GM18868 (cell line): ENCODE measurements around the gene USP32.
"Not testable (repeated sequence)": the region's sequence is repeated elsewhere in the genome, so short reads cannot be mapped to it uniquely, and the experiment has no call there.

Source experiments
- ATAC-seq: cut with Tn5 transposase; IDR thresholded peaks from one replicate; pipeline ENCODE4 v1.9.1; 2021; ENCODE audit warnings: mild to moderate bottlenecking, moderate library complexity; ENCODE audit not compliant: unreplicated experiment

Gene USP32

DNA sequence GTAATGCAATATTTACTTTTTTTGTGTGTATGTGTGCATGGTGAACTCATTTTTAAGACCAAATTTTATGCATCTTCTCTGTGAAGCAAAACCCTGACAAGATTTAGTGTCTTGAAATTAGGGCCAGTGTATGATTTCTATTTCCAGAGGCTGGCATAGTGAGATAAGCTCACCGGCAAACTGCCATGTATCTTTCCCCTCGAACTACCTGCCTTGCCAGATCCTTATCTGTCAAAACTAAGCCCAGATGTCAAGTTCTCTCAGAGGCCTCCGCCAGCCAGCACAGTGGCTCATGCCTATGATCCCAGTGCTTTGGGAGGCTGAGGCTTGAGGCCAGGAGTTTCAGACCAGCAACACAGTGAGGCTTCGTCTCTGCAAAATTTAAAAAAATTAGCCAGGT, 10.0 kb downstream of the USP32 start:
- no peak for ATAC-seq

DNA sequence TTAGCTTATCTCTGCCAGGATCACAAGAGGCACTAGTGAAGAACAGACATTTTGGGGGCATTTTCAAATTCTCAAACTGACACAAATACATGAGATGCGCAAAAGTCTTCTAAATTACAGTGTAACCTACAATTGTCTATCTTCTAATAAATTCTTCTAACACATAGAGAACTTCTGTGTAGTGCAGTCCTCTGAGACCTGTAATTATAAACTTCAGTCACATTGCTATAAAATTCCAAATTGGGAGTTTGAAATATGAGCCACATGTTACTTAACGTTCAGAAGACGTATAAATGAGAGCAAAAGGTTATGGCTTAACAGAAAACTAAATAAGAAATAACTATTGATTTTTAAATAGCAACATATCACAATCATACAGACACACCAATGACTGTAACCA, 12.5 kb downstream of the USP32 start:
- not testable (repeated sequence) for ATAC-seq

DNA sequence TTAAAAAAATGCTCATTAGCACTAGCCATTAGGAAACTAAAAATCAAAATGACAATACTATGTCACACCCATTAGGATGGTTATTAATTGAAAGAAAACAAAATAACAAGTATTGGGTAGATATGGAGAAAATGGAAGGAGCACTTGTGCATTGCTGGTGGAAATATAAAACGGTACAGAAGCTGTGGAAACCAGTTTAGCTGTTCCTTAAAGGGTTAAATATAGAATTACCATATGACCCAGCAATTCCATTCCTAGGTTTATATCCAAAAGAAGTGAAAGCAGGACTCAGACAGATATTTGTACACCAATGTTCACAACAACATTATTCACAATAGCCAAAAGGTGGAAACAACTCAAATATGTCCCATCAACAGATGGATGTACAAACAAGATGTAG, 13.7 kb downstream of the USP32 start:
- not testable (repeated sequence) for ATAC-seq

DNA sequence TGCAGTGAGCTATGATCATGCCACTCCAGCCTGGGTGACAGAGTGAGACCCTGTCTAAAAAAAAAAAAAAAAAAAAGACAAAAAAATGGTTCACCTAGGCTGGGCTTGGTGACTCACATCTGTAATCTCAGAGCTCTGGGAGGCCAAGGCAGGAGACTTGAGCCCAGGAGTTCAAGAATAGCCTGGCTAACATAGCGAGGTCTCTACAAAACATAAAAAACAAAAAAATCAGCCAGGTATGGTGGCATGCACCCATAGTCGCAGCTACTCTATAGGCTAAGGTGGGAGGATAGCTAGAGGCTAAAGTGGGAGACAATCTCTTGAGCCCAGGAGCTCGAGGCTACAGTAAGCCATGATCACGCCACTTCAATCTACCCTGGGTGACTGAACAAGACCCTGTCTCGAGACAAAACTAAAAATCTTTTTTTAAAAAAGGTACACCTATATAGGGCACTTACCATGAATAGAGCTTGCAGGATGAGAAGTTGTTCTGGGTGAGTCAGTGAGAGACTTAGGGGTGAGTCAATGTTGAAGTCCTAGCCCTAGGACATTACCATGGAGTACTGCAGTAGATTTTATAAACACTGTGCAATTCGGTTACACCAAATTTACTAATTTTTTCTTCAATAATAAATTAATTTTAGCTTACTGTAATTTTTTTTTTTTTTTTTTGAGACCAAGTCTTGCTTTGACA, 19.0 kb downstream of the USP32 start:
- ATAC-seq, result no peak

DNA sequence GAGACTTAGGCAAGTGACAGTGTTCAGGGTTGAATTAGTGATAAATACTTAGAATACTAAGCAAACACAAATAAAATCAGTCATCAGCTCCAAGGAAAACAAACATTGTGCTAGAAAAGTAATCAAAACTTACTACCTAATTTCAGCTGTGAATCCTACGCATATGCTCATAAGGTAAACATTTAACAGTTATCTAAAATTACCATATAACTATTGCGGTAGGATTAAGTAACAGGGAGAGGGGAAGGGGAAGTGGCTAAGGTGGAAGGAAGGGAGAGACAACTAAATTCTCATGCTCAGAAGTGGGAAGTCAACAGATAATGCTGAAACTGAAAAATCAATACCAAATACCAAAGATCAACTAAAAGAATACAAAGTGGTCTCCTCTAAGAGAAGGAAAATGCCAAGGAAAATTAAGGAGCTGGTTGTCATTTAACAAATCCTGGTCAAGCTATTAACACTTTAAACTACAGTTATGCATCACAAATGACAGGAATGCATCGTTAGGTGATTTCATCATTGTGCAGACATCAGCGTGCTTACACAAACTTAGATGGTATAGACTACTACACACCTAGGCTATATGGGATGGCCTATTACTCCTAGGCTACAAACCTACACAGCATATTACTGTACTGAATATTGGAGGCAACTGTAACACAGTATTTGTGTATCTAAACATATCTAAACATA, 20.0 kb downstream of the USP32 start:
- no peak for ATAC-seq

DNA sequence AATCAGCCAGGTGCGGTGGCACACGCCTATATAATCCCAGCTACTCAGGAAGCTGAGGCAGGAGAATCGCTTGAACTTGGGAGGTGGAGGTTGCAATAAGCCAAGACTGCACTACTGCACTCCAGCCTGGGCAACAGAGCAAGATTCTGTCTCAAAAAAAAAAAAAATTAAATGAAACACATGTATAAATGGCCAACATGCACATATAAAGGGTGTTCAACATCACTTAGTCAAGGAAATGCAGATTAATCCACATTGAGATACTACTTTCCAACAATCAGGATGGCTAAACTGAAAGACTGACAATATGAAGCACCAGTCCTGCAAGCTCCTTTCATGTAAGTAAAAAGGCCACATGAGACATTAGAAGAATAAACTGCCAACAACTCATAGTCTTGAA, 20.5 kb downstream of the USP32 start:
- no peak for ATAC-seq

DNA sequence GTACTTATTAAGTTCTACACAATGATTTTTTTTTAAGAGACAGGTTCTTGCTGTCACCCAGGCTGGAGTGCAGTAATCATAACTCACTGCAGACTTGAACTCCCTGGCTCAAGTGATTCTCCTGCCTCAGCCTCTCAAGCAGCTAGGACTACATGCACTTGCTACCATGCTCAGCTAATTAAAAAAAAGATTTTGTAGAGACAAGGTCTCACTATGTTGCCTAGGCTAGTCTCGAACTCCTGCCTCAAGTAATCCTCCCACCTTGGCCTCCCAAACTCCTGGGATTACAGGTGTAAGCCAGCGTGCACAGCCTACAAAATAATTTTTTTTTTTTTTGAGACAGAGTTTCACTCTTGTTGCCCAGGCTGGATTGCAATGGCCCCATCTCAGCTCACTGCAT, 22.2 kb downstream of the USP32 start:
- ATAC-seq, result no peak

DNA sequence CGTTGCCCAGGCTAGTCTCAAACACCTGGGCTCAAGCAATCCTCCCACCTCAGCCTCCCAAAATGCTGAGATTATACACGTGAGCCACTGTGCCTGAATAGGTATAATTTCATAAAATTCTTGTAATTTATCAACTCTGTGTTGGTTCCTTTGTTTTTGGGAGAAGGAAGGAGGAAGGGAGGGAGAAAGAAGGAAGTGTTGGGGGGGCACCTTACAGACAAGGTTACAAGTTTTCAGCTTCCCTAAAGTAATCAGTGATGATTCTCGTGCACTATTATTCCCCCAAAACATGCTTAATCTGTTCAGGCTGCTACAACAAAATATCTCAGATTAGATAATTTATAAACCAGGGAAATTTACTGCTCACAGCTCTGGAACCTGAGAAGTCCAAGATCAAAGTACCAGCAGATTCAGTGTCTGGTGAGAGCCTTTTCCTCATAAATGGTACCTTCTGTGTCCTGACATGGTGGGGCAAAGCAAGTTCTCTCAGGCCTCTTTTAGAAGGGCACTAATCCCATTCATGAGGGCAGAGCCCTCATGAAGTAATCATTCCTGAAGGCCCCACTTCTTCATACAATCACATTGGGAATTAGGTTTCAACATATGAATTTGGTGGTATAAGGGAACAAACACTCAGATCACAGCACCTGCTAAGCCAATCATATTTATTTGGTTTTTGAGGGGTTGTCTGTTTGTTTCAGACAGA, 28.1 kb downstream of the USP32 start:
- ATAC-seq, result no peak

DNA sequence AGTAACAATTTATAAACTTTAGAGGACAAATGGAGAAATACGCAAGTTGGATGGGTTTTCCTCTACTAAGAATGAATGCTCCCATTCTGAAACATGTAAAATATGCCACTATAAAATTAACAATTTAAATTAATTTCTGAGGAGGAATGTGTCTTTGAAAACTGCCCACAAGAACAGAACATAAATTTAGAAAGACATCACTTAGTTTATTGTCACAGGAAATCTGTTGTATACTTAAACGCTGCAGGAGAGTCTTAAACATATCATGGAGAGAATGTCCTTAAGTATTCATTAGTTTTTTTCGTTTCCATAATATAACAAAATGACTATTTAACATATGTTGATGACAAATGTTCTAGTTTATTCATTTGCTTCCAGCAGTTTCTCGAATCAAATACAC, 29.6 kb downstream of the USP32 start:
- no peak for ATAC-seq

DNA sequence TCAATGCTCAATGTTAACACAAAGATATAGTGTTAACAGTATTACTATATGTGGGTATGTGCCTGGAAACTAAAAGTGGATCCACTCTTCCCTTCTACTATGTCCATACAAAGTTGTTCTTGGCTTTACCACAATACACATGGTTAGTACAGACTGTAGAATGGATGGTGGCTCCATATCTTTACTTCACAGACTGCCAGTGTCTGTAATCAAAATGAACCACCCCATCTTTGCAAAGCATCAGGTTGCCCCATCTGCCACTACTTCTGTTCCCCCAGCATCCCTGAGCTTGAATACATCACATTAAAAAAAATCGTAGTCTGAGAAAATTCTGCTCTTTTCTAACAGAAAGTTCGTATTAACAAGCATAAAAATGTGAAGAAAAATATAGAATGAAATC, 30.0 kb downstream of the USP32 start:
- no peak for ATAC-seq

DNA sequence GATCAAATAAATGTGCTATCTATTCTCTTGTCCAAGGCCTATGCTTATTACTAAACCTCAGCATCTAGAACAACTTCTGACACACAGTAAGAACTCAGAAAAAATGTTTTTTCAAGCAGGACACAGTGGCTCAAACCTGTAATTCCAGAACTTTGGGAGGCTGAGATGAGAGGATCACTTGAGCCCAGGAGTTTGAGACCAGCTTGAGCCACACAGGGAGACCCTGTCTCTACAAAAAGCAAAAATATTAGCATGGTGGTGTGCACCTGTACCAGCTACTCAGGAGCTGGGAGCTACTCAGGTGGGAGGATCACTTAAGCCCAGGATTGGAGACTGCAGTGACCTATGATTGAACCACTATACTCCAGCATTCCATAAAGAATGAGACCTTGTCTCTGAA, 32.5 kb downstream of the USP32 start:
- ATAC-seq, result no peak

DNA sequence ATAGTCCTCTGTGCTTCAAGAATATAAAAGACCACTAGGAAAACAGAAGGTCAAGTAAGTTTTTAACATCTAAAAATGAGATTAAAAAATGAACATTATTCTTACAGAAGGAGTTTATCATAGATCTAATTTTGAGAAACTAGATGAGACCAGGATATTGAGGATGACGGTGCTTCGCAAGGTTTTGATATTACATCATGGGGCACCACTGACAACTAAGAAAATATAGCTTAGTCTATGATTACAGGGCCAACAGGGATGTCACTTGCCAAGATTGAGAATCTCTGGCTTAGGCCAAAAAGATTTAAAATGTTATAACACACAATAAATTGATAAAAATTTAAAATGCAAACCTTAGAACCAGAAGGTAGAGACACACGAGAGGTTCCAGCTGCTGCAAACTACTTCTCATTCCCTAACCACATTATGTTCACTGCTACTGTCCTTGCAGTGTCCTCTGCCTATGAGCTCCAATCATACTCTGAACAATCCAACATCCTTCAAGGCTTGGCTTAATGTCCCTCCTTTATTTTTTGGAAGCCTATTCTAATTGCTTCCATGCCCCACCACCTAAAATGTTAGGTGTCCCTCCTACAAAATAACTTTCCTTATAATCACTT, 33.2 kb downstream of the USP32 start:
- no peak for ATAC-seq

DNA sequence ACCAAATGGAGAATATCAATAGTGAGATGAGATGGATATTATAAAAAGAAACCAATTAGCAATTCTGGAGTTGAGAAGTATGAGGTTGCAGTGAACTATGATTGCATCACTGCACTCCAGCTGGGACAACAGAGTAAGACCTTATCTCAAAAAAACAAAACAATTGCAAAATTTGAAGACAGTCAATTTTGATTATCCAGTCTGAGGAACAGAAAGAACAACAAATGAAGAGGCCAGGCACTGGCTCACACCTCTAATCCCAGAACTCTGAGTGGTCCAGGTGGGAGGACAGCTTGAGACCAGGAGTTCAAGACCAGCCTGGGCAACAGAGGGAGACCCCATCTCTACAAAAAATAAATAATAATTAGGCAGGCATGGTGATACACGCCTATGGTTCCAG, 35.0 kb downstream of the USP32 start:
- no peak for ATAC-seq

DNA sequence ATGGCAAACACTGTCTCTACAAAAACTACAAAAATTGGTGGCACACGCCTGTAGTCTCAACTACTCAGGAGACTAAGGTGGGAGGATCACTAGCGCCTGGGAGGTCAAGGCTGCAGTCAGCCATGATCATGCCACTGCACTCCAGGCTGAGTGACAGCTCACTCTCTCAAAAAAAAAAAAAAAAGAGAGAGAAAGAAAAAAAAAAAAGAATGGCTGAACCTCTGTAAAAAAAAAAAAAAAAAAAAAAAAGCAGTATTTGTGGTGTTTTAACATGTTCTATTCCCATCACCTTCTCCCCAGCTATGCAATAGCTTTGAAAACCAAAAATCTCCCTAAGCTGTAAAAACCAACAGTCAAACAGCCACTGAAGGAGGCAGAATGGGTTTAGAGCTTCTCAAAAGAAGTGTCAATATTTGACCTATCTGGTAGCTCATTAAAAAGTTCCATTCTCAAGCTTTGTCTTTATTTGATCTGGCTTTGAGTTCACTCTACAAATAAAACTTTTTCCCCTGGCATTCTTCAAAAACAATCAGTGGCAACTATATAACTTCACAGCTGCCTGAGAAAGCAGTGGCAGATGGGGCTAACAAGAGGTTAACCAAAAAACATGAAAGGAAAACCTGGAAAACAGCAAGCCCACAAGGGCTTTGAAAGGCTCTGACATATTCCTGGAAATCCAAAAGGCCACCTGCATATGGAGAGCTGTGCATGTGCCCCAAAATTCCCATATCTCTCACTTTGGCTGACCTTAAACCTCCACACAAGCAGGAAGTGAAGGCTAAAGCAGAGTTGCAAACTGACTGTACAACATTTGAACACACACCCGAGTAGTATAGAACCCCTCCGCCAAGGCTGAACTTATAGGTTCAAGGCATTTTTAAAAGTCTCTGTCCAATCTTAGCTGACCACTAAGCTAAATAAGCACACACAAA, 36.0 kb downstream of the USP32 start:
- no peak for ATAC-seq

DNA sequence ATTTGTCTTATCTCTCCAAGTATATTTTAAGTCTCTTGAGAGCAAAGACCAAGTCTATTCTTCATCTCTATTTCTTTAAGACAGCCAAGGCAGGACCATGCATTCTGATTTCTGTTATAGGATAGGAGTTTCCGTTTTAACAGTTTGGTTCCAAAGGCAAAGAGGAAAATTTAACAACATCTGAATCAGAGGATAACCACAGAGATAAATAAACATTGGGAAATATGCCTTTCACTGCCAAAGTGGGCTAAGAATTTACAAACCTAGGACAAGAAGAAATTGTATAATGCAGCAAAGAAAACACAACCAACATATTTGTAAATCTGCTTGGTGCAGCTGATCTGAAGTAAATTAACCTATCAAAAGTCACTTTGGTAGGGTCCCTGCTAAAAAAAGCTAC, 37.7 kb downstream of the USP32 start:
- ATAC-seq, result no peak

DNA sequence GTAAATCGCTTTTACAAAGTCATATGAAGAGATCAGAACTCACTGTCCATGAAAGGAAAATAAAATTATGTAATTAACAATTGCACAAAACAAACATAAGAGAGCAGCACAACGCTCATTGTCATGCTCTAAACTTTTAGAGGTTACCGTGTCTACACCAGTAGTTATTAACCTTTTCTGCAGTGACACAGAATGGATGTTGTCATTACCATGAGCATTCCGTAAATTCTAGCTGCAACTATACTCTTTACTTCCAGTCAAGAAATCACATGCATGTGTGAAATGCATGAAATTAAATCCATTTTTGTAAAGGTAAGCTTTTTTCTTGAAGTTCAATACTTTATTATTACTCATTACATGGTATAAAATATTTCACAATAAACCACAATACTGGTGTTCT, 38.2 kb downstream of the USP32 start:
- ATAC-seq, result no peak

DNA sequence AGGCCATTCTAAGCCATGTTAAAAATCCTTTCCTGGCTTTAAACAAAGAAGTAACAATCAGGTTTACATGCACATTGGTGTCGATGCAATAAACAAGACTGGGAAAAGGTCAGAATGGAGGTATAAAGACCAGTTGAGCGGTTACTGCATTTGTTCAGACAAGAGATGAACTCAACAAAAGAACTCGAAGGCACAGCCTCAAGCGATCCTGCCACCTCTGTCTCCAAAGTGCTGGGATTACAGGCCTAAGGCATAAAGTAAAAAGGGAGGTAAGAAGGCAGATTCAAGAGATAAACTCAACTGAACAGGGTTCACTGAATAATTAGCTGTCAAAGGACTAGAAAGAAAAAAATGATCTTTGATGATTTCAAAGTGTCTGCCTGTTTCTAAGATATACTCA, 39.4 kb downstream of the USP32 start:
- no peak for ATAC-seq

DNA sequence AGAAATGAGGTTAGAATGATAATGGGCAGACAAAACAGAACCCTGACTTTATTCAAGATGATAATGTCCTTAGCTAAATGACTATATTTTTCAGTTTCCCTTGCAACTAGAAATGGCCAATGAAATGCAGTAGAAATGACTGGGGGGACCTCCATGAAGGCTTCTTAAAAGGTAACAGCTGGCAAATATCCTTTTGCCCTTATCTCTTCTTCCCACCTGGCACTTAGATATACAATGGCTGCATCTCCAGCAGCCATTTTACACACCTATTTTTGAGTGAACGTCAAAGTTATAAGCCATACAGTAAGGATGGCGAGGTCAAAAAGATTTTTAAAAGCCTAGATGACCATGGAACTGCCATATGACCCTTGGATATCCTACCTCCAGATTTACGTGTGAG, 39.9 kb downstream of the USP32 start:
- no peak for ATAC-seq

DNA sequence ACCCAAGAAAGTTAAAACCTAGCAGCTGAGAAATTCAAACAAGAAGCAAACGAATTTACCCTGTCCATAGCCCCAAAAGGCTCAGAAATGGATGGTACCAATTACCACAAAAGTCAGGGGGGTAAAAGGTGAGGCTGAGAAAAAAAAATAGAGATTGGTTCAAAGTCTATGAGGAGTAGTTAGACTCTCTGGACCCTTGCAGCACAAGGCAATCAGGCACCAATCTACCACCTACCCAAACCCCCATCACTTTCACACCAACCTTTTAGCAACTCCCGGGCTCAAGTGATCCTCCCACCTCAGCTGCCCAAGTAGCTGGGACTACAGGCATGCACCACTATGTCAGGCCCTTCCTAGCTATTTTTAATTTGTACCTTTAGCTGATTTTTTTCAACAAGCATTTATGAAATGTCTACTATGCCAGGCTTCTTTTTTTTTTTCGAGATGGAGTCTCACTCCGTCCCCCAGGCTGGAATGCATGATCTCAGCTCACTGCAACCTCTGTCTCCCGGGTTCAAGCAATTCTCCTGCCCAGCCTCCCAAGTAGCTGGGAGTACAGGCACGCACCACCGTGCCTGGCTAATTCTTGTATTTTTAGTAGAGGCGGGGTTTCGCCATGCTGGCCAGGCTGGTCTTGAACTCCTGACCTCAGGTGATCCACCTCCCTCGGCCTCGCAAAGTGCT, 40.8 kb downstream of the USP32 start:
- no peak for ATAC-seq

DNA sequence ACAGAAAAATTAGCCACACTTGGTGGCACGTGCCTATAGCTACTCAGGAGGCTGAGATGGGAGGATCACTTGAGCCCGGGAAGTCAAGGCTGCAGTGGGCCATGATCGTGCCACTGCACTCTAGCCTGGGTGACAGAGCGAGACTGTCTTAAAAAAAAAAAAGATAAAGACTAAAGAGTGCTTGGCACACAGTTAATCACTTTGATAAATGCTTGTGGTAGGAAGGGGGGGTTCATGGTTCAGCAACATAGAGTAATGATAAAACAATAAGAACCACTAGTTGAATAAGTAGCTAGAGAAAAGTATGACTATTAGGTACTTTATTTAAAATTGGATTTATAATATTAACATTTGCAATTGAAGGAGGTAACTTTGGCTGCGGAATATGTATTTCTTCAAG, 43.3 kb downstream of the USP32 start:
- ATAC-seq, result no peak
